Cardiac fibroblast (primary cell): ENCODE results near the gene SPRY4.
"Not testable (repeated sequence)": the region's sequence is repeated elsewhere in the genome, so short reads cannot be mapped to it uniquely, and the experiment has no call there.

Experiments
- DNase-seq, 2 donors: peaks; one replicate each; pipeline versions ENCODE4 v3.0.0 to v3.0.0-alpha.2; 2010; ENCODE audit warnings: low read depth in 2 of 2
- H3K4me3 ChIP-seq, 2 donors: replicated peaks in 1 of 2; 1 replicate in 1 of 2; 2 replicates in 1 of 2; pipeline ENCODE4 v1.5.1; 2011; ENCODE audit warnings: low read depth in 2 of 2, low read length in 2 of 2, mild to moderate bottlenecking in 2 of 2, moderate library complexity in 1 of 2
- TF ChIP-seq, protein P1 (sequence below): IDR thresholded peaks from one replicate; pipeline ENCODE4 v1.5.1; 2011; ENCODE audit warnings: low read depth, mild to moderate bottlenecking, low read length, inconsistent platforms

SPRY4 gene

GRCh38 chr5:142304013-142304701 is 20.7 kb downstream of the SPRY4 start:
- TF ChIP-seq, protein P1, sequence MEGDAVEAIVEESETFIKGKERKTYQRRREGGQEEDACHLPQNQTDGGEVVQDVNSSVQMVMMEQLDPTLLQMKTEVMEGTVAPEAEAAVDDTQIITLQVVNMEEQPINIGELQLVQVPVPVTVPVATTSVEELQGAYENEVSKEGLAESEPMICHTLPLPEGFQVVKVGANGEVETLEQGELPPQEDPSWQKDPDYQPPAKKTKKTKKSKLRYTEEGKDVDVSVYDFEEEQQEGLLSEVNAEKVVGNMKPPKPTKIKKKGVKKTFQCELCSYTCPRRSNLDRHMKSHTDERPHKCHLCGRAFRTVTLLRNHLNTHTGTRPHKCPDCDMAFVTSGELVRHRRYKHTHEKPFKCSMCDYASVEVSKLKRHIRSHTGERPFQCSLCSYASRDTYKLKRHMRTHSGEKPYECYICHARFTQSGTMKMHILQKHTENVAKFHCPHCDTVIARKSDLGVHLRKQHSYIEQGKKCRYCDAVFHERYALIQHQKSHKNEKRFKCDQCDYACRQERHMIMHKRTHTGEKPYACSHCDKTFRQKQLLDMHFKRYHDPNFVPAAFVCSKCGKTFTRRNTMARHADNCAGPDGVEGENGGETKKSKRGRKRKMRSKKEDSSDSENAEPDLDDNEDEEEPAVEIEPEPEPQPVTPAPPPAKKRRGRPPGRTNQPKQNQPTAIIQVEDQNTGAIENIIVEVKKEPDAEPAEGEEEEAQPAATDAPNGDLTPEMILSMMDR = no peak
- DNase-seq = peak in 1 of 2 donors; percentile 38
- H3K4me3 ChIP-seq = no peak overlapping the region

DNA sequence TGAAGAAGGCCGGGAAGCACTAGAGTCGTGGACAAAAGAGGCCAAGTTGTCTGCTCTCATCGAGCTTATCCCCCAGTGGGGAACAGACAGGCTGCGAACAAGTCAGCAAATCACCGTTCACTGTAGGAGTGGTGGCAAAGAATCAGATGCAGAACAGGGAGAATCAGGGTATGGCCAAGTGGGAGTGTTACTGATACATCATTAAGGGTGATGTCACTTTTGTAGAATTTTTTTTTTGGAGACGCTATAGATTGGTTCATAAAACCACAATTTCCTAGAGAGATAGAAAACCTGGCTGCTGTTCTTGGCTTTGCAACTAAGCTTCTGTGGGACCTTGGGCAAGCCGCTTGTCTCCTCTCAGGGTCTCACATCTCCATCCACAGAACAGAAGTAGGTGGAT is 21.3 kb downstream of the SPRY4 start:
- TF ChIP-seq, protein P1 = no peak
- no peak overlapping the region for H3K4me3 ChIP-seq
- peak; percentile 56 for DNase-seq

- no peak for DNase-seq
- H3K4me3 ChIP-seq = no peak overlapping the region
- TF ChIP-seq, protein P1 = no peak
Observed at GRCh38 chr5:142301540-142301939, 23.3 kb downstream of the SPRY4 start.

DNA sequence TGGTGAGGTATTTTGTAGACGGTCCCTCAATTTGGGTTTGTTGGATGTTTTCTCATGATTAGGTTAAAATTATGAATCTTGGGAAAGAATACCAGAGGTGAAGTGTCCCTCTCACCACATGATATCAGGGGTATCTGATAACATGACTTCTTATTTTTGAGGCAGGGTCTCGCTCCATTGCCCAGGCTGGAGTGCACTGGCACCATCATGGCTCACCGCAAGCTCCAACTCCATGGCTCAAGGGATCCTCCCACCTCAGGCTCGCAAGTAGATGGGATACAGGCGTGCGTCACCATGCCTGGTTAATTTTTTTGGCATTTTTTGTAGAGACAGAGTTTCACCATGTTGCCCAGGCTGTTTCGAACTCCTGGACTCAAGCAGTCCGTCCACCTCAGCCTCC is 24.1 kb downstream of the SPRY4 start:
- H3K4me3 ChIP-seq = no peak overlapping the region
- TF ChIP-seq, protein P1 = no peak
- DNase-seq = no peak

DNA sequence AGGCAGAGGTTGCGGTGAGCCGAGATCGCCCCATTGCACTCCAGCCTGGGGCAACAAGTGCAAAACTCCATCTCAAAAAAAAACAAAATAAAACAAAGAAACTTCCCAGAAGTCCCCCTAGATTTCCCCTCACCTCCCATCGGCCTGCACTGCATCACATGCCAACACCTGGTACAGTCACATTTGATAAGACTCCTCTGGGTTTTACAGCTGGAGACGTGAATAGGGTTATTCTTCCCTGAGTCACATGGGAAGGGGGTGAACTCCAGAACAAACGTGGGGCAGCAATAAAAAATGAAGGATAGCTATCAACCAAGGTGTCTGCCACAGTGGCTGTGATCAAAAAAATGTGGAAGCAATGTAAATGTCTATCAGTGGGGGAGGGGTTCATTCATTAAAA is 26.0 kb downstream of the SPRY4 start:
- TF ChIP-seq, protein P1 = no peak
- no peak for DNase-seq
- no peak overlapping the region for H3K4me3 ChIP-seq

DNA sequence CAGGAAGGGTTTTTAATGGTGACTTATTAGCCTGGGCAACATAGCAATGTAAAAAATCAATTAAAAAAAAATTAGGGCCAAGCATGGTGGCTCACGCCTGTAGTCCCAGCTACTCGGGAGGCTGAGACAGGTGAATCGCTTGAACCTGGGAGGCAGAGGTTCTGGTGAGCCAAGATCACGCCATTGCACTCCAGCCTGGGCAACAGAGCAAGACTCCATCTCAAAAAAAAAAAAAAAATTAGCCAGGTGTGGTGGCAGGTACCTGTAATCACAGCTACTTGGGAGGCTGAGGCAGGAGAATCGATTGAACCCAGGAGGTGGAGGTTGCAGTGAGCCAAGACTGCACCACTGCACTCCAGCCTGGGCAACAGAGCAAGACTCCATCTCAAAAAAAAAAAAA is 27.0 kb downstream of the SPRY4 start:
- DNase-seq, H3K4me3 ChIP-seq: not testable (repeated sequence)

DNA sequence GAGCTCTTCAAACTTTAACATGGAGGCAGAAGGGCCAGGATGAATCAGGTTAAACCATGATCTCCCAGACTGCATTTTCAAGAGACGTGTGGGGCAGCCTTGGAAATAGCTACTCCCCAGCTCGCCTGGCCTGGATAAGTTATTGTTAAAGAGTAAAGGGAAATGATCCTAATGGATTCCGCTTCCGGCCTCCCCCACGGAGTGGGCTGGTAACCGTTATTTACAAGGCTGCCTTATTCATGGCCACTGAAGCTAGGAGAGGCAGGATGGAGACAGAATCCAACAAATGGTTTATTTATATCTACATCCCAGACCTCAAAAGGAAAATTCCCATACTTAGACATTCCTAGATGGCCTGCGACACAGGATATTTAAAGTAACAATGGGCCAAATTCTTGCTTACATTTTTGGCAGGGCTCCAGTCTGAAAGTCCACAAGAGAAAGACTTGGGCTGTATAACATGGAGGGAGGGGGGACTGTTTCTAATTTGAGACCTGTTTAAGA is 27.9 kb downstream of the SPRY4 start:
- TF ChIP-seq, protein P1 = no peak
- no peak overlapping the region for H3K4me3 ChIP-seq
- DNase-seq = peak; percentile 90
